CD4-positive, alpha-beta T cell (primary cell): ENCODE data around the gene ELMO2. TPM values are rescaled to one million over a fixed set of nuclear protein-coding genes. Genes with fewer than 3 reads are reported as not detected.
A peak's percentile ranks its signal among the peaks of the same experiment; 100 is the strongest.

Experiments
- ATAC-seq: fragments of 200-7000 bp; cut with Tn5 transposase; one replicate; pipeline ENCODE4 v1.10.0; 2022; ENCODE audit warnings: mild to moderate bottlenecking; ENCODE audit not compliant: poor library complexity
- CTCF ChIA-PET: fragments of 350-600 bp; sonication (Branson Sonifier 250); formaldehyde crosslinking; loops from one replicate; lab custom pipeline; 2021; ENCODE audit warnings: antibody characterized with exemption, inconsistent platforms; lab: Charles Lee
- POLR2A ChIA-PET: fragments of 350-600 bp; sonication (Branson Sonifier 250); formaldehyde crosslinking; loops from one replicate; lab custom pipeline; 2021; ENCODE audit warnings: antibody characterized with exemption, inconsistent platforms; lab: Charles Lee
- DNase-seq, 14 experiments: peaks; one replicate each; pipeline ENCODE4 v3.0.0-alpha.2; 2013 to 2020; ENCODE audit warnings: mixed read lengths in 2 of 14
- H3K27ac ChIP-seq, 2 donors: one replicate each; pipeline versions ENCODE4 v1.5.1 to v1.7.0; 2013; ENCODE audit warnings: low read length in 2 of 2, low read depth in 1 of 2, mild to moderate bottlenecking in 1 of 2
- H3K27me3 ChIP-seq, 2 experiments: 1 replicate in 1 of 2; 2 replicates in 1 of 2; pipeline versions ENCODE4 v1.6.1 to v1.7.0; 2013; ENCODE audit warnings: low read length in 2 of 2, control low read depth in 1 of 2, mild to moderate bottlenecking in 1 of 2, moderate library complexity in 1 of 2; ENCODE audit not compliant: insufficient read depth in 2 of 2, control insufficient read depth in 1 of 2
- H3K36me3 ChIP-seq: one replicate; pipeline ENCODE4 v1.6.1; 2013; ENCODE audit warnings: low read length, control low read depth; ENCODE audit not compliant: insufficient read depth
- H3K4me1 ChIP-seq: one replicate; pipeline ENCODE4 v1.6.1; 2013; ENCODE audit warnings: low read length, control low read depth; ENCODE audit not compliant: insufficient read depth
- H3K4me3 ChIP-seq: one replicate; pipeline ENCODE4 v1.5.1; 2013; ENCODE audit warnings: mild to moderate bottlenecking, low read length, moderate library complexity
- H3K9me3 ChIP-seq, 2 experiments: 1 replicate in 1 of 2; 2 replicates in 1 of 2; pipeline versions ENCODE4 v1.6.1 to v1.7.0; 2013; ENCODE audit warnings: low read length in 2 of 2, mild to moderate bottlenecking in 2 of 2, control low read depth in 1 of 2, moderate library complexity in 1 of 2; ENCODE audit not compliant: control insufficient read depth in 1 of 2, insufficient read depth in 1 of 2
- H3K27ac Mint-ChIP-seq: one replicate; pipeline ENCODE4 v1.8.0; 2020; ENCODE audit warnings: mixed read lengths
- H3K27me3 Mint-ChIP-seq: one replicate; pipeline ENCODE4 v1.8.0; 2021; ENCODE audit warnings: mixed read lengths
- H3K36me3 Mint-ChIP-seq: one replicate; pipeline ENCODE4 v1.8.0; 2021; ENCODE audit warnings: low read depth, mixed read lengths
- H3K4me1 Mint-ChIP-seq: one replicate; pipeline ENCODE4 v1.8.0; 2021; ENCODE audit warnings: low read depth, mixed read lengths
- H3K4me3 Mint-ChIP-seq: one replicate; pipeline ENCODE4 v1.8.0; 2020; ENCODE audit warnings: mild to moderate bottlenecking, mixed read lengths
- H3K9me3 Mint-ChIP-seq: one replicate; pipeline ENCODE4 v1.8.0; 2020; ENCODE audit warnings: mixed read lengths
- CTCF ChIP-seq: fragments of 200-600 bp; IDR thresholded peaks from one replicate; pipeline ENCODE4 v1.8.0; 2022; ENCODE audit warnings: antibody characterized with exemption, mild to moderate bottlenecking
- intact Hi-C, 2 experiments: fragments of 100-400 bp; cut with DNase I in 1 of 2; cut with micrococcal nuclease in 1 of 2; formaldehyde crosslinking; loops; one replicate each; pipeline versions ENCODE4 v1.15.1 to v1.9.0; 2023 to 2025; cut with DNase I, micrococcal nuclease
- total RNA-seq, 174 experiments: library from RNA in 2 of 174; stranded (reverse) in 2 of 174; gene quantifications; one replicate each; pipeline ENCODE4 v1.2.3 and lab custom pipeline; 2021 to 2026

The ELMO2 gene
- total RNA-seq, 2 experiments from 2014 or later: 85.6 TPM

GRCh38 chr20:46406986-46407670 is 713 bp upstream of the ELMO2 start:
- H3K4me3 ChIP-seq: peak overlapping the region; percentile 85
- intact Hi-C loops: loop anchor here (1.0 kb wide), 2 partner anchors 43 to 472 kb away; no protein-coding TSS in a partner anchor
- H3K4me1 ChIP-seq: peaks cover 63% of the 10 kb centered on the region
- peak overlapping the region; percentile 76 to 92 for H3K27ac ChIP-seq
- POLR2A ChIA-PET: interaction anchor here (0.6 to 2.1 kb wide), 17 partner anchors 10 to 596 kb away, joined by 3 to 13 read pairs (median 5); partner anchors contain the start of genes PCIF1, TP53RK, ZNF335 and ZSWIM1
- Mint-ChIP-seq H3K27ac (peak overlapping the region; percentile 95), H3K27me3 (peaks cover 4% of the 10 kb centered on the region), H3K36me3 (peaks cover 13% of the 10 kb centered on the region), H3K9me3 (no peaks in the 10 kb centered on the region), H3K4me3 (peak overlapping the region; percentile 99), H3K4me1 (peaks cover 67% of the 10 kb centered on the region)
- no peaks in the 10 kb centered on the region for H3K36me3 ChIP-seq
- peak; percentile 53 for ATAC-seq
- no peaks in the 10 kb centered on the region for H3K9me3 ChIP-seq
- TF ChIP-seq CTCF: no peak
- H3K27me3 ChIP-seq: no peaks in the 10 kb centered on the region
- DNase-seq: peak; percentile 70 to 90 (median 79)
- CTCF ChIA-PET: interaction anchor here (1.0 to 2.5 kb wide), 5 partner anchors 17 to 438 kb away, joined by 3 to 9 read pairs (median 5); no protein-coding TSS in a partner anchor

DNA sequence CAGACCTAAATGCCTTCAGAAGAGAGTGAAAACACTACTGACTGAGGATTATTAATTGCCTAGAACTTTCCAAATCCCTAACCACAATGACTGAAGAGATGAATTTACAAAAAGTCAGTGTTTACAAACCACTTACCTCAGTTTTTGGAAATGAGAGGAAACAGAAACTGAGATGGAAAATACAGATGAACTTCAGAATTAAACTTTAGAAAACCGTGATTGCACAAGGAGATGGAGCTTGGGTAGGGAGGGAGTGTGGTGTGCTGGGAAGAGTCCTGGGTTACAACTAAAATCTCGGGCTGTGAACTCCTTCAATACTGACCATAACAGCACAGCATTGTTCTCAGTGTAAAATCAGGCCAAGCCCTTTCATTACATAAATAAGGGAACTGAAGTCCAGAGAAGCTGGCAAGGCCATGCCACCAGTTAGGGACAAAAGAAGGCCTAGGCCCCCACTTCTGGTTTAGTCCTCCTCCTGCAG is 4.0 kb downstream of the ELMO2 start:
- ChIA-PET POLR2A (interaction anchor here (1.0 to 1.5 kb wide), 2 partner anchors 467 to 469 kb away, joined by 3 to 5 read pairs; no protein-coding TSS in a partner anchor), CTCF (interaction anchor here (1.5 kb wide), 1 partner anchor 95 kb away, joined by 5 read pairs; no protein-coding TSS in a partner anchor)
- ATAC-seq (no peak), DNase-seq (no peak)
- Mint-ChIP-seq H3K4me3 (peak overlapping the region; percentile 52), H3K27me3 (no peaks in the 10 kb centered on the region), H3K27ac (peak overlapping the region; percentile 92), H3K36me3 (peaks cover 31% of the 10 kb centered on the region), H3K9me3 (no peaks in the 10 kb centered on the region), H3K4me1 (peaks cover 89% of the 10 kb centered on the region)
- H3K9me3 ChIP-seq: no peaks in the 10 kb centered on the region
- peak overlapping the region; percentile 63 to 83 for H3K27ac ChIP-seq
- peaks cover 84% of the 10 kb centered on the region for H3K4me1 ChIP-seq
- intact Hi-C loops: no loop called here
- no peaks in the 10 kb centered on the region for H3K27me3 ChIP-seq
- H3K36me3 ChIP-seq: peaks cover 9% of the 10 kb centered on the region
- no peak overlapping the region for H3K4me3 ChIP-seq
- no peak for TF ChIP-seq CTCF

DNA sequence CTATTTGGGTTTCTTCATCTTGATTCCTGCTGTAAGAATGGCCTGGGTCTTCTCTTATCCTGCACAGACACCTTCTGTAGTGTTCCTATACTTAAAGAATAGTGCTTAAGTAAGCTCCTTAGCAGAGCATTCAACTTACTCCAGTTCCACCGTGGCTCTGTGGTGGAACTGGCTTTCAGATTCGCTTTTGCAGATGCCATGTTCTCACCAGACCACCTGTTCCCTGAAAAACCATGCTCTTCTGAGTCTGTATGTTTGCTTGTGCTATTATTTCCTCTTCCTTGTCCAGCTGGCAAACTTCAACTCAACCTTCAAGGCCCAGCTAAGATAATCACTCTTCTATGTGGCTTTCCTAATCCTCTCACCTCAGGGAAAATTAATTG is 4.9 kb downstream of the ELMO2 start:
- Histone ChIP-seq H3K9me3 (no peaks in the 10 kb centered on the region), H3K27ac (peak overlapping the region; percentile 63 to 83), H3K36me3 (peaks cover 15% of the 10 kb centered on the region), H3K4me3 (peak overlapping the region; percentile 27), H3K4me1 (peaks cover 78% of the 10 kb centered on the region), H3K27me3 (no peaks in the 10 kb centered on the region)
- H3K27me3 Mint-ChIP-seq: no peaks in the 10 kb centered on the region
- peaks cover 34% of the 10 kb centered on the region for H3K36me3 Mint-ChIP-seq
- intact Hi-C loops: no loop called here
- ChIA-PET CTCF (interaction anchor here (0.8 kb wide), 2 partner anchors 14 to 35 kb away, joined by 3 read pairs; no protein-coding TSS in a partner anchor), POLR2A (interaction anchor here (1.0 to 1.7 kb wide), 4 partner anchors 48 to 468 kb away, joined by 3 to 7 read pairs (median 6); no protein-coding TSS in a partner anchor)
- peak overlapping the region; percentile 74 for H3K4me3 Mint-ChIP-seq
- H3K4me1 Mint-ChIP-seq: peaks cover 80% of the 10 kb centered on the region
- no peaks in the 10 kb centered on the region for H3K9me3 Mint-ChIP-seq
- ATAC-seq: no peak
- TF ChIP-seq CTCF: no peak
- peak overlapping the region; percentile 92 for H3K27ac Mint-ChIP-seq
- DNase-seq: peak in 1 of 14 experiments; percentile 68
